GM19372 (cell line): ENCODE results near the gene TULP3.

Experiments used
- ATAC-seq: cut with Tn5 transposase; IDR thresholded peaks from one replicate; pipeline ENCODE4 v1.9.1; 2021; ENCODE audit warnings: mild to moderate bottlenecking, low read depth, moderate library complexity; ENCODE audit not compliant: unreplicated experiment

Gene TULP3

GRCh38 chr12:2963154-2963759, 72.6 kb downstream of the TULP3 start:
- no peak for ATAC-seq

DNA sequence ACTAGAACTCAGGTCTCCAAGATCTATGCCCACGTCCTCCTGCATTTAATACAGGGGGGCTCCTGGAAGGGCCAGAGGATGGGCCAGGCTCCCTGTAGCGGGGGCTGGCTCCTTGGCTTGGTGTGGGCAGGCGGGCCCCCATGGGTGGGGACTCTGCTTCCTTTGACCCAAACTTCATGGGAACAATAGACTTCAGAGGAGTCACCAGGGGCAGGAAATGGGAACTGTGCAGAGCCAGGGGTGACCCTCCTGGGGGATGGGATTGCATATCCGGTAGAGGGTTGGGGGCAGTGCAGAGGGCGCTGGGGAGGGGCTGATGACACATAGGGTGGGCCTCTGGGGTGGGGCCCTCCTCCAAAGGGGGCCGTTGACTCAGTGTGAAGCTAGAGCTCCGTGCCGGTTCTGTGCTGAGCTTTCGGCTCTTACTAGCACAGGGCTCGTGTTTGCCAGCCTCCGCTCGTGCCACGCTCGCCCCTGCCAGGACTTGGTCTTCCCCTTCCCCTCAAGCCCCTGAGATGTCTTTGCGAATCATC, 73.1 kb downstream of the TULP3 start:
- no peak for ATAC-seq

- no peak for ATAC-seq
Observed at GRCh38 chr12:2967651-2968050, 77.0 kb downstream of the TULP3 start.

- ATAC-seq: no peak
Observed at GRCh38 chr12:2970744-2971143, 80.1 kb downstream of the TULP3 start.

- ATAC-seq: no peak
Observed at GRCh38 chr12:2973566-2973965, 82.9 kb downstream of the TULP3 start.

DNA sequence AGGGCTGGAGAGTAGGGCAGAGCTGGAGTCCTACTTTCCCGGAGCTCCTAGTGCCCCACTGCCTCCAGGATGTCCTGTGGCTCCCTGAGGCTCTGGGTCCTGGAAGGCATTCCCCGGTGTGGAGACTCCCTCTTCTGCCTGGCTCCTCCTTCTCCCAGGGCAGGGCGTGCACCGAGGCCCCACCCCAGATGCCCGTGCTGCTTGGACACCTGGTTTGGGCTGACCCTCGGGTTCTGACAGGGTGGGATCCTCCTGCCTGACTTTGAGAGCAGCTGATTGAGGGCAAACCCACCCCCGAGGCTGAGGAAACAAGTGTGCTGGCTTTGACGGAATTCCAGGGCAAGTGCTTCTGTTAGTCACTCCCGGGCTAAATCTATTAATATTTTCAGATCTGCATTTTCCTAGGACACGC, 83.9 kb downstream of the TULP3 start:
- no peak for ATAC-seq

- no peak for ATAC-seq
Observed at GRCh38 chr12:2976581-2976996, 85.9 kb downstream of the TULP3 start.

DNA sequence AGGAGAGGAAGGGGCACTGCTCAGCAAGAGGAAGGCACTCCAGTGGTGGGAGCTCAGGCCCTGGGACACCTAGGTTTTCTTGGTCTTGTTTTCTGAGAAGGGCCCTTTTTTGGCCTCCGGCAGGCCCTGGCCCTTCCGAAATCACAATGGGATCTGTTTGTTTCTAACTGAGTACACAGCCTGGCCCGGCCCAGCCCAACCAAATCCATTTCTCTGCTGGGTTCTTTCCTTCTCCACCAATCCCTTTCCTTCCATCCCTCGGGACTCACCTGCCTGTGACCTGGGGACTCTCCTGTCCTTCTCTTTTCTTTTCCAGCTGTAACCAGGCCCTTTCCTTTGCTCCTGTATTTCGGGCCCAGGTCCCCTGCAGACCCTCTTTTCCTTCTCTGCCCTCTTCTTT, 87.1 kb downstream of the TULP3 start:
- ATAC-seq: no peak

GRCh38 chr12:2979806-2980205, 89.1 kb downstream of the TULP3 start:
- no peak for ATAC-seq

GRCh38 chr12:2980630-2981029, 89.9 kb downstream of the TULP3 start:
- ATAC-seq: no peak

- ATAC-seq: no peak
Observed at GRCh38 chr12:2982361-2982760, 91.7 kb downstream of the TULP3 start.

GRCh38 chr12:2984249-2984648, 93.6 kb downstream of the TULP3 start:
- no peak for ATAC-seq

DNA sequence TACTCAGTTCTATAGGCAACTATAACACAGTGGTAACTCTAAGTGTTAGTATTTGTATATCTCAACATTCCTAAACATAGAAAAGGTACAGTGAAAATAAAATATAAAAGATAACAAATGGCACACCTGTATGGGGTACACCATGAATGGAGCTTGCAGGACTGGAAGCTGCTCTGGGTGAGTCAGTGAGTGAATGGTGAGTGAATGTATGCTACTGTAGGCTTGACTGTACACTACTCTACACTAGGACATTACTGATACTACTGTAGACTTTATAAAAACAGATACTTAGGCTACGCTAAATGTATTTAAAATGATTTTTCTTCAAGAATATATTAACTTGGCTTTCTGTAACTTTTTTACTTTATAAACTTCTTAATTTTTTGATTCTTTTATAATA, 94.0 kb downstream of the TULP3 start:
- ATAC-seq: no peak

GRCh38 chr12:2986876-2987275, 96.2 kb downstream of the TULP3 start:
- no peak for ATAC-seq

DNA sequence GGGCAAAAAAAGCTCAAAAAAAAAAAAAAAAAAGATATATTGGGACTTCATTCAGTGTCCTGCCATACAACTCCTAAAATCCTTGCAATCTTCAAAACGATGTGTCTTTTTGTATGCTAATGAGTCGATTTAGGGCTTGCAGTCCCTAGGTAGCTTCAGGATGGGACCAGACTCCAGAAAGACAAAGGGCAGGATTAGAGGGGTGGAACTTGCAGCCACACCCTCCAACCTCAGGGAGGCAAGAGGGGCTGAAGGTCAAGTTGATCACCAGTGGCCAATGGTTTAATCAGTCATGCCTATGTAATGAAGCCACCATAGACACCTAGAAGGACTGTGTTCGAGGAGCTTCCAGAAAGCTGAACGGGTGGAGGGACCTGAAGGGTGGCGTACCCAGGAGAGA, 97.8 kb downstream of the TULP3 start:
- ATAC-seq: no peak
